Mesendoderm (in vitro differentiated cells): Measurements from ENCODE around the gene TACR2.

Experiments used
- DNase-seq: peaks from one replicate; pipeline ENCODE4 v3.0.0; 2013
- H2AK5ac ChIP-seq: 2 replicates; pipeline ENCODE4 v1.6.1; 2013; ENCODE audit warnings: low read length, inconsistent platforms
- H2BK120ac ChIP-seq: 2 replicates; pipeline ENCODE4 v1.6.1; 2013; ENCODE audit warnings: low read depth, mild to moderate bottlenecking, low read length, moderate library complexity, mixed read lengths
- H2BK15ac ChIP-seq: replicated peaks from 2 replicates; pipeline ENCODE4 v1.6.1; 2013; ENCODE audit warnings: low read depth, mild to moderate bottlenecking, moderate library complexity
- H2BK5ac ChIP-seq: 2 replicates; pipeline ENCODE4 v1.6.1; 2013; ENCODE audit warnings: low read length, inconsistent platforms
- H3K18ac ChIP-seq: 2 replicates; pipeline ENCODE4 v1.6.1; 2013; ENCODE audit warnings: mild to moderate bottlenecking, low read length, mixed read lengths
- H3K23ac ChIP-seq: one replicate; pipeline ENCODE4 v1.6.1; 2013; ENCODE audit warnings: low read length
- H3K27ac ChIP-seq: 2 replicates; pipeline ENCODE4 v1.5.1; 2013; ENCODE audit warnings: low read depth, mild to moderate bottlenecking, inconsistent platforms, low read length, moderate library complexity
- H3K27me3 ChIP-seq: 2 replicates; pipeline ENCODE4 v1.6.1; 2013; ENCODE audit warnings: low read length, control low read depth, mild to moderate bottlenecking, inconsistent platforms; ENCODE audit not compliant: insufficient read depth, poor library complexity
- H3K36me3 ChIP-seq: 2 replicates; pipeline ENCODE4 v1.6.1; 2013; ENCODE audit warnings: low read length, inconsistent platforms; ENCODE audit not compliant: control insufficient read depth, insufficient read depth
- H3K4ac ChIP-seq: one replicate; pipeline ENCODE4 v1.6.1; 2013; ENCODE audit warnings: low read depth, mild to moderate bottlenecking, low read length, moderate library complexity
- H3K4me1 ChIP-seq: 2 replicates; pipeline ENCODE4 v1.6.1; 2013; ENCODE audit warnings: low read depth, low read length, inconsistent platforms; ENCODE audit not compliant: control insufficient read depth
- H3K4me2 ChIP-seq: 2 replicates; pipeline ENCODE4 v1.6.1; 2013; ENCODE audit warnings: low read length
- H3K4me3 ChIP-seq: 2 replicates; pipeline ENCODE4 v1.5.1; 2013; ENCODE audit warnings: mild to moderate bottlenecking, low read length
- H3K56ac ChIP-seq: one replicate; pipeline ENCODE4 v1.6.1; 2013; ENCODE audit warnings: low read length
- H3K79me1 ChIP-seq: 2 replicates; pipeline ENCODE4 v1.6.1; 2013; ENCODE audit warnings: low read length, inconsistent platforms
- H3K79me2 ChIP-seq: 2 replicates; pipeline ENCODE4 v1.6.1; 2013; ENCODE audit warnings: mild to moderate bottlenecking, low read length; ENCODE audit not compliant: control insufficient read depth, insufficient read depth
- H3K9ac ChIP-seq: 2 replicates; pipeline ENCODE4 v1.6.1; 2013; ENCODE audit warnings: low read length, inconsistent platforms
- H4K5ac ChIP-seq: one replicate; pipeline ENCODE4 v1.6.1; 2013; ENCODE audit warnings: low read length
- H4K8ac ChIP-seq: one replicate; pipeline ENCODE4 v1.6.1; 2013; ENCODE audit warnings: low read depth, mild to moderate bottlenecking, control low read depth, low read length, moderate library complexity
- WGBS: extraction: QIAGEN DNeasy Blood & Tissue Kit; methylation state at CpG from one replicate; pipeline ENCODE4 v1.1.7; 2013; ENCODE audit warnings: low lambda C conversion rate, missing lambda C conversion rate; ENCODE audit not compliant: insufficient coverage; ENCODE audit errors: extremely low coverage; 5-methylcytosine and 5-hydroxymethylcytosine counted together

TACR2 gene

GRCh38 chr10:69458430-69459100 lies 41.8 kb upstream of the TACR2 start:
- no peak overlapping the region for H4K5ac ChIP-seq

GRCh38 chr10:69457771-69458237 lies 41.1 kb upstream of the TACR2 start:
- no CpG with 5 or more reads among the region's 5 CpGs for WGBS
- no peak overlapping the region for H3K27ac ChIP-seq
- no peak for DNase-seq

More at GRCh38 chr10:69458430-69459100, 41.8 kb upstream of the TACR2 start:
- H2BK15ac ChIP-seq: no peak overlapping the region
- H3K4ac ChIP-seq: no peak overlapping the region
- no CpG with 5 or more reads among the region's 10 CpGs for WGBS
- no peaks in the 10 kb centered on the region for H3K36me3 ChIP-seq
- no peaks in the 10 kb centered on the region for H3K27me3 ChIP-seq
- peak; percentile 47 for DNase-seq
- H2AK5ac ChIP-seq: no peak overlapping the region
- no peak overlapping the region for H3K4me3 ChIP-seq
- H3K27ac ChIP-seq: no peak overlapping the region
- no peaks in the 10 kb centered on the region for H3K4me1 ChIP-seq
- no peak overlapping the region for H3K18ac ChIP-seq
- no peak overlapping the region for H3K23ac ChIP-seq
- no peak overlapping the region for H2BK120ac ChIP-seq
- no peaks in the 10 kb centered on the region for H3K79me2 ChIP-seq
- H3K4me2 ChIP-seq: no peak overlapping the region
- H3K79me1 ChIP-seq: no peaks in the 10 kb centered on the region
- H2BK5ac ChIP-seq: no peak overlapping the region
- H3K56ac ChIP-seq: no peak overlapping the region
- no peak overlapping the region for H4K8ac ChIP-seq
- H3K9ac ChIP-seq: no peak overlapping the region

GRCh38 chr10:69456880-69457693 lies 40.4 kb upstream of the TACR2 start:
- H3K4ac ChIP-seq: no peak overlapping the region
- WGBS: no CpG with 5 or more reads among the region's 8 CpGs

More at GRCh38 chr10:69457771-69458237, 41.1 kb upstream of the TACR2 start:
- H3K4ac ChIP-seq: no peak overlapping the region
- H3K79me1 ChIP-seq: no peaks in the 10 kb centered on the region
- H2BK120ac ChIP-seq: no peak overlapping the region
- H3K18ac ChIP-seq: no peak overlapping the region
- no peak overlapping the region for H2AK5ac ChIP-seq
- H3K4me2 ChIP-seq: no peak overlapping the region
- no peaks in the 10 kb centered on the region for H3K36me3 ChIP-seq
- H3K23ac ChIP-seq: no peak overlapping the region
- H3K27me3 ChIP-seq: no peaks in the 10 kb centered on the region
- no peak overlapping the region for H4K8ac ChIP-seq
- H3K79me2 ChIP-seq: no peaks in the 10 kb centered on the region
- H4K5ac ChIP-seq: no peak overlapping the region
- no peak overlapping the region for H3K9ac ChIP-seq
- no peak overlapping the region for H3K4me3 ChIP-seq
- no peak overlapping the region for H2BK5ac ChIP-seq
- no peaks in the 10 kb centered on the region for H3K4me1 ChIP-seq
- no peak overlapping the region for H2BK15ac ChIP-seq
- H3K56ac ChIP-seq: no peak overlapping the region

GRCh38 chr10:69455006-69455763 lies 38.5 kb upstream of the TACR2 start:
- no peak overlapping the region for H3K27ac ChIP-seq
- H3K9ac ChIP-seq: no peak overlapping the region
- H2AK5ac ChIP-seq: no peak overlapping the region
- no peak overlapping the region for H3K4me3 ChIP-seq
- no peak overlapping the region for H3K18ac ChIP-seq
- peaks cover 2% of the 10 kb centered on the region for H3K4me1 ChIP-seq
- no peak for DNase-seq
- no peak overlapping the region for H4K8ac ChIP-seq
- no peak overlapping the region for H3K23ac ChIP-seq
- no CpG with 5 or more reads among the region's 10 CpGs for WGBS
- no peaks in the 10 kb centered on the region for H3K36me3 ChIP-seq
- no peaks in the 10 kb centered on the region for H3K79me1 ChIP-seq
- H3K4me2 ChIP-seq: no peak overlapping the region
- H2BK15ac ChIP-seq: no peak overlapping the region
- H2BK120ac ChIP-seq: no peak overlapping the region
- H4K5ac ChIP-seq: no peak overlapping the region
- no peaks in the 10 kb centered on the region for H3K79me2 ChIP-seq
- H3K56ac ChIP-seq: no peak overlapping the region
- peaks cover 6% of the 10 kb centered on the region for H3K27me3 ChIP-seq
- no peak overlapping the region for H3K4ac ChIP-seq
- no peak overlapping the region for H2BK5ac ChIP-seq

More at GRCh38 chr10:69456880-69457693, 40.4 kb upstream of the TACR2 start:
- H3K79me2 ChIP-seq: no peaks in the 10 kb centered on the region
- DNase-seq: no peak
- no peak overlapping the region for H4K5ac ChIP-seq
- H2BK120ac ChIP-seq: no peak overlapping the region
- H2BK15ac ChIP-seq: no peak overlapping the region
- H3K18ac ChIP-seq: no peak overlapping the region
- H3K79me1 ChIP-seq: no peaks in the 10 kb centered on the region
- no peaks in the 10 kb centered on the region for H3K4me1 ChIP-seq
- H3K4me2 ChIP-seq: no peak overlapping the region
- H3K27me3 ChIP-seq: peaks cover 4% of the 10 kb centered on the region
- H3K56ac ChIP-seq: no peak overlapping the region
- no peak overlapping the region for H3K9ac ChIP-seq
- no peaks in the 10 kb centered on the region for H3K36me3 ChIP-seq
- no peak overlapping the region for H2BK5ac ChIP-seq
- H3K23ac ChIP-seq: no peak overlapping the region
- no peak overlapping the region for H2AK5ac ChIP-seq
- H4K8ac ChIP-seq: no peak overlapping the region
- H3K4me3 ChIP-seq: no peak overlapping the region
- no peak overlapping the region for H3K27ac ChIP-seq

- Histone ChIP-seq H3K9ac (no peak overlapping the region), H2AK5ac (no peak overlapping the region), H4K5ac (no peak overlapping the region), H3K4me2 (no peak overlapping the region), H2BK5ac (no peak overlapping the region), H2BK15ac (no peak overlapping the region), H4K8ac (no peak overlapping the region), H3K36me3 (no peaks in the 10 kb centered on the region), H3K4me1 (peaks cover 4% of the 10 kb centered on the region), H3K18ac (no peak overlapping the region), H3K4me3 (no peak overlapping the region), H3K79me1 (no peaks in the 10 kb centered on the region), H3K79me2 (no peaks in the 10 kb centered on the region), H3K4ac (no peak overlapping the region), H2BK120ac (no peak overlapping the region), H3K56ac (no peak overlapping the region), H3K27ac (no peak overlapping the region), H3K23ac (no peak overlapping the region), H3K27me3 (peaks cover 6% of the 10 kb centered on the region)
- DNase-seq: no peak
These were observed 37.1 kb upstream of the TACR2 start for GRCh38 chr10:69453795-69454194.
